SK-N-SH treated with all-trans-retinoic acid at 6 μM for 48 hours (cell line): Measurements from ENCODE around the gene CDH8.

Experiments used
- BACH2 ChIP-seq: fragments of 250-450 bp; sonication (Bioruptor Pico); IDR thresholded peaks from 2 replicates; pipeline ENCODE4 v1.9.0; 2021; ENCODE audit warnings: mild to moderate bottlenecking, borderline replicate concordance
- CSDC2 ChIP-seq: fragments of 250-450 bp; sonication (Bioruptor Pico); IDR thresholded peaks from 2 replicates; pipeline ENCODE4 v1.5.0; 2020; ENCODE audit warnings: mild to moderate bottlenecking, moderate library complexity
- GLIS3 ChIP-seq: fragments of 250-450 bp; sonication (Bioruptor Pico); IDR thresholded peaks from 2 replicates; pipeline ENCODE4 v1.5.0; 2020; ENCODE audit warnings: mild to moderate bottlenecking, moderate library complexity
- PPARA ChIP-seq: fragments of 250-450 bp; sonication (Bioruptor Pico); IDR thresholded peaks from 2 replicates; pipeline ENCODE4 v1.5.0; 2020; ENCODE audit warnings: mild to moderate bottlenecking, borderline replicate concordance
- RARB ChIP-seq: fragments of 250-450 bp; sonication (Bioruptor Pico); IDR thresholded peaks from 2 replicates; pipeline ENCODE4 v1.8.0; 2021; ENCODE audit warnings: mild to moderate bottlenecking, moderate library complexity
- SNAI2 ChIP-seq: fragments of 250-450 bp; sonication (Bioruptor Pico); IDR thresholded peaks from 2 replicates; pipeline ENCODE4 v1.5.0; 2020; ENCODE audit warnings: mild to moderate bottlenecking, moderate library complexity
- TCF4 ChIP-seq: fragments of 250-450 bp; sonication (Bioruptor Pico); IDR thresholded peaks from 2 replicates; pipeline ENCODE4 v1.8.0; 2021; ENCODE audit warnings: mild to moderate bottlenecking, moderate library complexity, borderline replicate concordance
- TOX ChIP-seq: fragments of 250-450 bp; sonication (Bioruptor Pico); IDR thresholded peaks from 2 replicates; pipeline ENCODE4 v1.8.0; 2021; ENCODE audit warnings: mild to moderate bottlenecking, moderate library complexity, borderline replicate concordance
- ZFP3 ChIP-seq: fragments of 250-450 bp; sonication (Bioruptor Pico); IDR thresholded peaks from 2 replicates; pipeline ENCODE4 v1.5.0; 2020; ENCODE audit warnings: mild to moderate bottlenecking, moderate library complexity
- ZFP30 ChIP-seq: fragments of 450-650 bp; formaldehyde crosslinking; IDR thresholded peaks from 2 replicates; pipeline ENCODE4 v1.5.0; 2022; ENCODE audit warnings: mild to moderate bottlenecking, moderate library complexity
- TF ChIP-seq, protein P1 (sequence below): fragments of 250-450 bp; sonication (Bioruptor Pico); IDR thresholded peaks from 2 replicates; pipeline ENCODE4 v1.5.1; 2020; ENCODE audit warnings: low read depth, mild to moderate bottlenecking, moderate library complexity
- TF ChIP-seq, protein P2 (sequence below): fragments of 250-450 bp; sonication (Bioruptor Pico); IDR thresholded peaks from 2 replicates; pipeline ENCODE4 v1.8.0; 2020; ENCODE audit warnings: mild to moderate bottlenecking, moderate library complexity, borderline replicate concordance

DNA sequence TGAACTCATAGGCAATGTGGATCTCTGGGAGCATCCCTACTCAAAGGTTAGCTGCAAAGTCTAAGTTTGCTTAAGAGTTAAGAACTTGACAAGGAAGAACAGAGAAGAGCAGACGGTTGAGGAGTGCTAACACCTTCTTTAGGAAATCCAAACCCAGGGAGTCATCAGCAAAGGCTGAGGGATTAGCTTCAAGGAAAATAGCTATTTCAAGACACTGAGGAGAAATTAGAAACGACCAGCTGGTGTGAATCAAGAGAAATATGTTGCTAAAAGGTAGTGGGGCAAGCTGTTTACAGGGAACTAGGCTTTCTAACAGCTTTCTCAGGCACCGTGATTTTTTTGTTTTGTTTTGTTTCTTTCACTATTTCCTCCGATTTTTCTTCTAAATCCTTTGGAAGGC, 90.7 kb downstream of the CDH8 start:
- TF ChIP-seq TOX (CRISPR knock-in tag), result no peak
- TF ChIP-seq, protein P1, sequence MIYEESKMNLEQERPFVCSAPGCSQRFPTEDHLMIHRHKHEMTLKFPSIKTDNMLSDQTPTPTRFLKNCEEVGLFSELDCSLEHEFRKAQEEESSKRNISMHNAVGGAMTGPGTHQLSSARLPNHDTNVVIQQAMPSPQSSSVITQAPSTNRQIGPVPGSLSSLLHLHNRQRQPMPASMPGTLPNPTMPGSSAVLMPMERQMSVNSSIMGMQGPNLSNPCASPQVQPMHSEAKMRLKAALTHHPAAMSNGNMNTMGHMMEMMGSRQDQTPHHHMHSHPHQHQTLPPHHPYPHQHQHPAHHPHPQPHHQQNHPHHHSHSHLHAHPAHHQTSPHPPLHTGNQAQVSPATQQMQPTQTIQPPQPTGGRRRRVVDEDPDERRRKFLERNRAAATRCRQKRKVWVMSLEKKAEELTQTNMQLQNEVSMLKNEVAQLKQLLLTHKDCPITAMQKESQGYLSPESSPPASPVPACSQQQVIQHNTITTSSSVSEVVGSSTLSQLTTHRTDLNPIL (CRISPR knock-in tag), result no peak
- TF ChIP-seq PPARA (CRISPR knock-in tag), result no peak
- no peak for TF ChIP-seq TCF4 (CRISPR knock-in tag)
- TF ChIP-seq, protein P2, sequence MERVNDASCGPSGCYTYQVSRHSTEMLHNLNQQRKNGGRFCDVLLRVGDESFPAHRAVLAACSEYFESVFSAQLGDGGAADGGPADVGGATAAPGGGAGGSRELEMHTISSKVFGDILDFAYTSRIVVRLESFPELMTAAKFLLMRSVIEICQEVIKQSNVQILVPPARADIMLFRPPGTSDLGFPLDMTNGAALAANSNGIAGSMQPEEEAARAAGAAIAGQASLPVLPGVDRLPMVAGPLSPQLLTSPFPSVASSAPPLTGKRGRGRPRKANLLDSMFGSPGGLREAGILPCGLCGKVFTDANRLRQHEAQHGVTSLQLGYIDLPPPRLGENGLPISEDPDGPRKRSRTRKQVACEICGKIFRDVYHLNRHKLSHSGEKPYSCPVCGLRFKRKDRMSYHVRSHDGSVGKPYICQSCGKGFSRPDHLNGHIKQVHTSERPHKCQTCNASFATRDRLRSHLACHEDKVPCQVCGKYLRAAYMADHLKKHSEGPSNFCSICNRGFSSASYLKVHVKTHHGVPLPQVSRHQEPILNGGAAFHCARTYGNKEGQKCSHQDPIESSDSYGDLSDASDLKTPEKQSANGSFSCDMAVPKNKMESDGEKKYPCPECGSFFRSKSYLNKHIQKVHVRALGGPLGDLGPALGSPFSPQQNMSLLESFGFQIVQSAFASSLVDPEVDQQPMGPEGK, result no peak
- no peak for TF ChIP-seq ZFP3 (CRISPR knock-in tag)
- no peak for TF ChIP-seq BACH2 (CRISPR knock-in tag)
- no peak for TF ChIP-seq RARB
- no peak for TF ChIP-seq ZFP30 (CRISPR knock-in tag)
- TF ChIP-seq CSDC2, result no peak
- TF ChIP-seq GLIS3, result no peak
- no peak for TF ChIP-seq SNAI2 (CRISPR knock-in tag)
